SK-N-SH treated with all-trans-retinoic acid at 6 μM for 48 hours (cell line): ENCODE measurements around the gene SFXN2.

Experiments
- BACH2 ChIP-seq: fragments of 250-450 bp; sonication (Bioruptor Pico); IDR thresholded peaks from 2 replicates; pipeline ENCODE4 v1.9.0; 2021; ENCODE audit warnings: mild to moderate bottlenecking, borderline replicate concordance
- TCF4 ChIP-seq: fragments of 250-450 bp; sonication (Bioruptor Pico); IDR thresholded peaks from 2 replicates; pipeline ENCODE4 v1.8.0; 2021; ENCODE audit warnings: mild to moderate bottlenecking, moderate library complexity, borderline replicate concordance

DNA sequence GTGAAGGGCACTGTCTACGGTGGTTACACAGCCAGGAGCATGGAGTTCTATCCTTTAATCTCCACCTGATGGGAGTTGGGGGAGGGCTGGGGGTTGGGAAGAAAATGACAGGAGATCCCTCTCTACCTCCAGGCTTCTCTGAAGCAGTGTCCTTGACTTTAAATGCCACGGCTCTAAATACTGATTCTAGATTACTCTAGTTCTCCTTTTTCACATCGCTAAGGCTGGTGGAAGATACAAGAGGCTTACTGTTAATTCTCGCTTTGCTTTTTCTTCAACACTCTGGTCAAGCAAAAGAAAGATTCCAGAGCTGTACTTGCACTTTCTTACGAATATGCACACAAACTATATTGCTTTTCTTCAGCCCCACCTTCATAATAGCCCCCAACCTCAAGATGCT is 30.7 kb upstream of the SFXN2 start:
- no peak for TF ChIP-seq BACH2 (CRISPR knock-in tag)
- no peak for TF ChIP-seq TCF4 (CRISPR knock-in tag)
